ENCODE data around the gene FILIP1.
"Not testable (repeated sequence)": the region's sequence is repeated elsewhere in the genome, so short reads cannot be mapped to it uniquely, and the experiment has no call there.

DNA sequence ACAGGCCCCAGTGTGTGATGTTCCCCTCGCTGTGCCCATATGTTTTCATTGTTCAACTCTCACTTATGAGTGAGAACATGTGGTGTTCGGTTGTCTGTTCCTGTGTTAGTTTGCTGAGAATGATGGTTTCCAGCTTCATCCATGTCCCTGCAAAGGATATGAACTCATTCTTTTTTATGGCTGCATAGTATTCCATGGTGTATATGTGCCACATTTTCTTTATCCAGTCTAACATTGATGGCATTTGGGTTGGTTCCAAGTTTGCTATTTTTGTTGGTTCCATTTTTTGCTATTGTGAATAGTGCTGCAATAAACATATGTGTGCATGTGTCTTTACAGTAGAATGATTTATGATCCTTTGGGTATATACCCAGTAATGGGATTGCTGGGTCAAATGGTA lies 83.0 kb downstream of the FILIP1 start:
- not testable (repeated sequence) for TF ChIP-seq SUPT20H (IDR thresholded peaks at IDR 0.05; ENCODE audit: borderline replicate concordance, control insufficient read depth, low read depth, low read length)
- TF ChIP-seq, protein P1, sequence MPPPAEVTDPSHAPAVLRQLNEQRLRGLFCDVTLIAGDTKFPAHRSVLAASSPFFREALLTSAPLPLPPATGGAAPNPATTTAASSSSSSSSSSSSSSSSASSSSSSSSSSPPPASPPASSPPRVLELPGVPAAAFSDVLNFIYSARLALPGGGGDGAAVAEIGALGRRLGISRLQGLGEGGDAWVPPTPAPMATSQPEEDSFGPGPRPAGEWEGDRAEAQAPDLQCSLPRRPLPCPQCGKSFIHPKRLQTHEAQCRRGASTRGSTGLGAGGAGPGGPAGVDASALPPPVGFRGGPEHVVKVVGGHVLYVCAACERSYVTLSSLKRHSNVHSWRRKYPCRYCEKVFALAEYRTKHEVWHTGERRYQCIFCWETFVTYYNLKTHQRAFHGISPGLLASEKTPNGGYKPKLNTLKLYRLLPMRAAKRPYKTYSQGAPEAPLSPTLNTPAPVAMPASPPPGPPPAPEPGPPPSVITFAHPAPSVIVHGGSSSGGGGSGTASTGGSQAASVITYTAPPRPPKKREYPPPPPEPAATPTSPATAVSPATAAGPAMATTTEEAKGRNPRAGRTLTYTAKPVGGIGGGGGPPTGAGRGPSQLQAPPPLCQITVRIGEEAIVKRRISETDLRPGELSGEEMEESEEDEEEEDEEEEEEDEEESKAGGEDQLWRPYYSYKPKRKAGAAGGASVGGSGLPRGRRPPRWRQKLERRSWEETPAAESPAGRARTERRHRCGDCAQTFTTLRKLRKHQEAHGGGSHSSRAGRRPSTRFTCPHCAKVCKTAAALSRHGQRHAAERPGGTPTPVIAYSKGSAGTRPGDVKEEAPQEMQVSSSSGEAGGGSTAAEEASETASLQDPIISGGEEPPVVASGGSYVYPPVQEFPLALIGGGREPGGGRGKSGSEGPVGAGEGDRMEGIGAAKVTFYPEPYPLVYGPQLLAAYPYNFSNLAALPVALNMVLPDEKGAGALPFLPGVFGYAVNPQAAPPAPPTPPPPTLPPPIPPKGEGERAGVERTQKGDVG (CRISPR knock-in tag; IDR thresholded peaks at IDR 0.05), result not testable (repeated sequence)

All from GM12878 (cell line).